H1 (cell line): ENCODE data around the gene JUN. TPM values are rescaled to one million over a fixed set of nuclear protein-coding genes. Genes with fewer than 3 reads are reported as not detected.

Experiments
- HDAC6 ChIP-seq: IDR thresholded peaks from one replicate; pipeline ENCODE4 v1.7.1; 2012; ENCODE audit warnings: low read depth, mild to moderate bottlenecking, inconsistent platforms, low read length, moderate library complexity
- polyA plus RNA-seq, 7 experiments: library from polyadenylated mRNA; depleted of rRNA in 3 of 7; stranded (reverse) in 5 of 7; unstranded in 2 of 7; fragments of >200 nt in 5 of 7; fragments of 200-250 nt in 2 of 7; gene quantifications; 1 replicate in 5 of 7; 2 replicates in 1 of 7; 4 replicates in 1 of 7; pipeline versions ENCODE4 v1.2.1 to v1.2.3, GENCODE V29; 2011 to 2013; ENCODE audit warnings: missing spikeins in 2 of 7, mixed read lengths in 2 of 7
- total RNA-seq: library from RNA; stranded (reverse); fragmentation: NEBNext Ultra II Directional; extraction: Animal tissue kit (Norgen Biotek cat#: 25700); gene quantifications from 2 replicates; pipeline ENCODE4 v1.2.1, GENCODE V29; 2021

The JUN gene
- total and polyA plus RNA-seq, 2 of the 8 experiments (the other 6 are each of a cell fraction or from before 2014, with no cell fraction given) = 4.4 to 10.9 TPM

- TF ChIP-seq HDAC6 = no peak
Measured at GRCh38 chr1:58749646-58750045, 34.2 kb downstream of the JUN start (continued).
